ENCODE measurements around the gene CD101.

- TF ChIP-seq CTCF (conservative IDR thresholded peaks at IDR 0.05; ENCODE audit: low read depth, low read length) (no peak), EZH2 (IDR thresholded peaks at IDR 0.05; ENCODE audit: borderline replicate concordance, low read depth, low read length, poor library complexity, severe bottlenecking) (no peak)
Measured at GRCh38 chr1:117069220-117069844, 67.8 kb downstream of the CD101 start.

All from A673 (cell line).